ENCODE data around the gene PLB1.

The PLB1 gene

GRCh38 chr2:28566521-28567041 lies 70.7 kb downstream of the PLB1 start:
- DNase-seq: peak; percentile 87

GRCh38 chr2:28567061-28567471 lies 71.2 kb downstream of the PLB1 start:
- DNase-seq: peak; percentile 46

- no peak for DNase-seq
Observed at GRCh38 chr2:28568036-28568435, 72.2 kb downstream of the PLB1 start.

- DNase-seq: no peak
Observed at GRCh38 chr2:28568533-28568932, 72.7 kb downstream of the PLB1 start.

- DNase-seq: no peak
Observed at GRCh38 chr2:28570431-28570830, 74.6 kb downstream of the PLB1 start.

GRCh38 chr2:28576714-28577113 lies 80.9 kb downstream of the PLB1 start:
- DNase-seq: no peak

GRCh38 chr2:28577791-28578680 lies 82.2 kb downstream of the PLB1 start:
- DNase-seq: no peak

- no peak for DNase-seq
Observed at GRCh38 chr2:28578774-28579173, 82.9 kb downstream of the PLB1 start.

- DNase-seq: no peak
Observed at GRCh38 chr2:28579606-28580005, 83.7 kb downstream of the PLB1 start.

GRCh38 chr2:28580078-28580477 lies 84.2 kb downstream of the PLB1 start:
- DNase-seq: no peak

- no peak for DNase-seq
Observed at GRCh38 chr2:28581312-28581711, 85.5 kb downstream of the PLB1 start.

GRCh38 chr2:28582152-28582551 lies 86.3 kb downstream of the PLB1 start:
- no peak for DNase-seq

GRCh38 chr2:28582595-28582994 lies 86.7 kb downstream of the PLB1 start:
- DNase-seq: no peak

GRCh38 chr2:28583899-28584553 lies 88.2 kb downstream of the PLB1 start:
- DNase-seq: no peak

- DNase-seq: no peak
Observed at GRCh38 chr2:28586867-28587266, 91.0 kb downstream of the PLB1 start.

- DNase-seq: no peak
Observed at GRCh38 chr2:28587526-28588291, 91.8 kb downstream of the PLB1 start.

GRCh38 chr2:28588292-28588670 lies 92.4 kb downstream of the PLB1 start:
- DNase-seq: no peak

GRCh38 chr2:28589746-28590463 lies 94.0 kb downstream of the PLB1 start:
- DNase-seq: no peak

- DNase-seq: no peak
Observed at GRCh38 chr2:28590496-28591301, 94.8 kb downstream of the PLB1 start.

GRCh38 chr2:28591711-28592335 lies 96.0 kb downstream of the PLB1 start:
- no peak for DNase-seq

- DNase-seq: no peak
Observed at GRCh38 chr2:28592481-28592880, 96.6 kb downstream of the PLB1 start.
